Neural progenitor cell (in vitro differentiated cells): ENCODE results near the gene COG2.

Experiments
- CTCF ChIP-seq: fragments of 200-600 bp; sonication (generic); IDR thresholded peaks from 2 replicates; pipeline ENCODE4 v1.5.1; 2017; ENCODE audit warnings: antibody characterized with exemption, mild to moderate bottlenecking
- EZH2phosphoT487 ChIP-seq: fragments of 200-600 bp; sonication (generic); IDR thresholded peaks from 2 replicates; pipeline ENCODE4 v1.6.1; 2017; ENCODE audit warnings: antibody characterized with exemption

GRCh38 chr1:230691615-230692014, 49.3 kb downstream of the COG2 start:
- TF ChIP-seq CTCF (no peak), EZH2phosphoT487 (no peak)
